DMS53 treated with DMSO at 0.1 percent for 48 hours (cell line): ENCODE measurements around the gene KCNJ3.

Experiments
- DNase-seq: peaks from one replicate; lab custom pipeline; 2025; ENCODE audit not compliant: unreplicated experiment; lab: John Stamatoyannopoulos, UW

KCNJ3 gene

GRCh38 chr2:154698296-154698720 lies at the start of gene KCNJ3:
Gene KCNJ3 (plus strand): TSS chr2:154698695. CDS start chr2:154698776, 81 bp downstream.
- DNase-seq, result peak; percentile 38

DNA sequence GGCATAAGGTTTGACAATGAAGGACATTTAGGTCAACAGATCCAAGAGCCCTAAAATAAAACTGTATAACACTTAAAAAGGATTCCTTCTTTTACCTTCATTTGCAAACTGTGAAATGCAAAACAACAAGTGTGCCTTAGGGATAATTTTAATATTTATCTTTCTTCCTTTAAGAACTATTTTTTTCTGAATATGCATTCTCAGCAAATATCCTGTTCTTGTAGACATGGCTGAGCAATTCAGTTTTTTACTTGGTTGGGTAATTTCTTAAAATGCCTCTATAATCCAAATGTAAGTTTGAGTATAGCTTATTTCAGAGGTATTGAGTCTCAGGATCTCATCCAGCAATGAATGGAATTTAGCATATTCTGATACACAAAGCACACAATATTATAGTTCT lies 43.0 kb upstream of the KCNJ3 start:
- no peak for DNase-seq

DNA sequence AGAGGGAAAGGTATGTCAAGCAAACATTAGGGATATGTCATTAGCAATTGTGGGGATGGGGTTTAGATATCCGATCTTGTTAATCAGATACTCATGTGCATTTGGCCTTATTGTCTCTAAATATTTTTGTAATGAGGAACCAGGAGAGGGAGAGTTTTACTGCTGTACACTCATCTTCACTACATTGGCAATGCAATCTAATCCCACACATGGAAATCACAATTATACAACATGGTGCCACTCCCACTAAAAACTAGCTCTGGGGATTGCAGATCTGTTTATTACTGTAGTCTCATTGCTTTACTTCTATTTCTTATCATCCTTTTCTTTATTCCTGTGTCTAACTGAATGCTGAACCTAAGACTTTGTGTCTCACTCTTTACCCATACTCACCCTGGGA lies 39.6 kb upstream of the KCNJ3 start:
- no peak for DNase-seq

GRCh38 chr2:154664248-154664647 lies 34.2 kb upstream of the KCNJ3 start:
- no peak for DNase-seq

GRCh38 chr2:154670083-154670482 lies 28.4 kb upstream of the KCNJ3 start:
- peak; percentile 15 for DNase-seq

DNA sequence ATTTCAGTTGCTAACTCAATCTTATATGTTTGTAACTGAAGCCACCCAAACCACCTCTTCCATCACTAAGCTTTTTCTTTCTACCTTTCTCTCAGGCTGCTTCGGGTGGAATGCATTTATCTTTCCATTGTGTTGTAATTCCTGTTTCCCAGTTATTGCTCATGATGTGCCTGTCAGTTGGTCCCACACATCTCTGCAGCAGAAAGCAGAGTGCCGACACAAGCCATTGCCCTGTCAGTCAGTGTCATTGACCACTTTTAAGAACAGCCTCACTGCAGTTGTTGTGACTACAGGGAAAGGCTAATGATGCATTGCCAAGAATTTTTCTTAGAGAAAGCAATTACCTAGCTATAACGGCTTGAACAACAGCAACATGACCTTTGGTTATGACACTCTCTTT lies 24.8 kb upstream of the KCNJ3 start:
- no peak for DNase-seq

- no peak for DNase-seq
Measured at GRCh38 chr2:154677401-154677800, 21.1 kb upstream of the KCNJ3 start.

DNA sequence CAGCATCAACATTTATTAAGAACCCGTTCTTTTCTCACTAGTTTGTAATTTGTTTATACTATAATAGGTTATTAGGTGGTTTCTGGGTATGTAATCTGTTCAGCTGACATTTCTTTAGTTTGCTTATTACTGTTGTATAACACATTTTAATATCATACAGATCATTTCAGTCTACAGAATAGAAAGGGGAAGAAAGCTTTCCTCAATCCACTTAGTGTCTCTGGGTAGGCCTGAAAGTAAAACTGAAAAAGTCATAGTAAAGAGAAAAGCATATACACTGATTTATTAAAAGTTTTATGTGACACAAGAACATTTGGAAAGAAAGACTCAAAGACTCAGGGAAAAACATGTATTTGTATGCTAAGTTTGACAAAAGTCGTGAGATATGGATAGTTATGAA lies 16.8 kb upstream of the KCNJ3 start:
- no peak for DNase-seq

- no peak for DNase-seq
Measured at GRCh38 chr2:154686162-154686561, 12.3 kb upstream of the KCNJ3 start.

DNA sequence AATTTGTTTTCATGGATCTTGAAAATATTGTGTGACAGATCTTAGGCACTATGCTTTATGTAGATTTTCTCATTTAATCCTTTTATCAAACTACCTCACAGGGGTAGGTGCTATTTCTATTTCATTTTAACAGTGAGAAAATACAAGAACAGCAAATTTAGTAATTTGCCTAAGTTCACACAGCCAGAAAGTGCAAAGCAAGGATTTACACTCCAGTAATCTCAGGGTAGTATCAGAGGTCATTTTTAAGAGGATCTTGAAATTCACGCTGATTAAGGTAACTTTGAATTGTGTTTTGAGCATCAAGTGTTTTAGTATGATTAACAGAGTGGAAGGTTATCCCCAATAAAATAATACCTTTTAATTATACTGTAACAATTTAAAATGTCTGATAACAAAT lies 10.1 kb upstream of the KCNJ3 start:
- no peak for DNase-seq

DNA sequence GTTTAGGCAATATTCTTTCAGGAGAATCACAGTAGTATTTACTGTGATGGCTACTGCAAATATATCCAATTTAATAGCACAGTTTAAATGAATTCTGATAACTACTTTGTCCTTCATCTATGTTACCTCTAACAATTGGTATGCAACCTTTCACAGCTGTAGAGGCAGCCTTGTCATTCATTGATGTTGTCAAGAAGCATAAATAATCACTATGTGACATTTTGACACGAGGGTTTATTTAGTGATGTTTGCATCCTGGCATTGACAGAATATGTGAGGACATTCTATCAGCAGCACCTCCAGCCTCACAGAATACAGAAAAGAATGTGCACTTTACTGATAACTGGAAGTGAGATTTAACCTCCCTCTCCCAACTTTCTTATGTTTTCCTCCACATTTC lies 9.3 kb upstream of the KCNJ3 start:
- DNase-seq, result no peak

DNA sequence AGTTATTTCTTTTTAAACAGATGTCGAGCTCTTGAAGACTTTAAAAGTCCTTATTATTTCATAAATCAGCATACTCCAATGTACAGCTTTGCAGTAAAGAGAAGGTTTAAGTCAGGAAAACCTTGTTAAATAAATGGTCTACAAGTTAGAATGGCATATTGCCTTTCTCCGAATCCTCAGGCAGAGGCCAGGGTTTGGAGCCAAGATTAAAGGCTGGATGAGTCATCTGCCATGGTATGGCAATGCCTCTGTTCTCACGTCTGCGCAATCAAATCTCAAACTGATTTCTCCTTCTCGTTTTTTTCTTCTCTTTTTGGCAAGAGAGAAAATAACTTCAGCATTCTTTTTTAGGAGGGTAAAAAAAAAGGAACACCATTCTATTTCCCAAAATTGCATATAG lies 5.6 kb upstream of the KCNJ3 start:
- DNase-seq, result no peak

GRCh38 chr2:154693741-154694340 lies 4.7 kb upstream of the KCNJ3 start:
- DNase-seq, result no peak

- DNase-seq, result no peak
Measured at GRCh38 chr2:154694881-154695280, 3.6 kb upstream of the KCNJ3 start.

DNA sequence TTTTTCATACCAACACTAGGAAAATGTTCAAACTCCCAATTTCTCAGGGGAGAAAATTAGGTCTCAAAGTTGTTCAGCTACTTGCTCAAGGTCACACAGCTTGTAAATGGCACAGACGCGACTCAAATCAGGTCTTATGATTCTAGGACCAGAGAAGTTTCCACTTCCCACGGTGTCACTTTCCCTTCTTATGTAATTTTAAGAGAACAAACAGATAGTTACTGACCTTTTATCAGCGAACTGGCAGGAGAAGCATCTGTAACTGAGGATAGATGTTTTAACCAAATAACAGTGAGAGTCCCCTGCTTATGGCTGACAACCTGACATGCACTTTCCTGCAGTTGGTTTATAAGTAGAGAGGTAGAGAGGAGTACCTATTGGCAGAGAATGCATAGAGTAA lies 2.1 kb upstream of the KCNJ3 start:
- DNase-seq, result no peak

- DNase-seq, result no peak
Measured at GRCh38 chr2:154696810-154697417, 1.6 kb upstream of the KCNJ3 start.

DNA sequence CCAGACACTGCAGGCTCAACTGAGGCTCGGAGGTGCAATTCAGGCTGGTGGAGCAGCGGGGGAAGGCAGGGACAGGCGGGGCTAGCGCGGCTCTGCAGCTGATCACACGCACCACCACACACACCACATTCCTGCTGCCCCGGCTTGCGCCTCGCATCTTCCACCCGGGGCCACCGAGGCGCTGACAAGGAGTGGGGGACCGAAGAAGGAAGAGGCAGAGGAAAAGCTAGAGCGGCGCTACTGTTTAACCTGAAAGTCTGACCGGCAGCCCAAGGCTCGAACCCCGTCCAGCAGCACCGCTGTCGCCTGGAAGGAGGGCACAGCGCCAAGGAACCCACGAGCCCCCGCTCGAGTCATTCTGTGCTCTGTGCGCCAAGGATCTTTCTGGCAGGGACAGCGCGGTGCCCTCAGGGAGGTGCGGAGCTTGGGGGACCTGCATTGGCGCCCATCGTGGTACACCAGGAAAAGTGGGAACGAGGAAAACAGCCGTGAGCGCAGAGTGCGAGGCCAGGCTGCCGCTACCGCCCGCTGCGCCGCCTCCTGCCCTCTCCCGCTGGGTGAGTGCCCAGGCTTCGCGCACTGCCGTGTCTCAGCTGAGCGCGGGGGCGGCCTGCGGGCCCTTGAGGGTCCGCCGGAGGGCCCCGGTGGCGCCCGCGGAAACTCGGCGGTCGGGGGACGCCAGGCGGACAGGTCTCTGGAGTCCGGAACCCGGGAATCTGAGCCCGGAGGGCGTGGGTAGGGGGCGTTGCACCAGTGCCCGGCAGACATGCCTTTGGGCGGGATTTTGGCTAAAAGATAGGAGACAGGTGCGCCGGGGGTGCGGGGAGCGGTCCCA lies 860 bp upstream of the KCNJ3 start:
- DNase-seq, result peak; percentile 21

DNA sequence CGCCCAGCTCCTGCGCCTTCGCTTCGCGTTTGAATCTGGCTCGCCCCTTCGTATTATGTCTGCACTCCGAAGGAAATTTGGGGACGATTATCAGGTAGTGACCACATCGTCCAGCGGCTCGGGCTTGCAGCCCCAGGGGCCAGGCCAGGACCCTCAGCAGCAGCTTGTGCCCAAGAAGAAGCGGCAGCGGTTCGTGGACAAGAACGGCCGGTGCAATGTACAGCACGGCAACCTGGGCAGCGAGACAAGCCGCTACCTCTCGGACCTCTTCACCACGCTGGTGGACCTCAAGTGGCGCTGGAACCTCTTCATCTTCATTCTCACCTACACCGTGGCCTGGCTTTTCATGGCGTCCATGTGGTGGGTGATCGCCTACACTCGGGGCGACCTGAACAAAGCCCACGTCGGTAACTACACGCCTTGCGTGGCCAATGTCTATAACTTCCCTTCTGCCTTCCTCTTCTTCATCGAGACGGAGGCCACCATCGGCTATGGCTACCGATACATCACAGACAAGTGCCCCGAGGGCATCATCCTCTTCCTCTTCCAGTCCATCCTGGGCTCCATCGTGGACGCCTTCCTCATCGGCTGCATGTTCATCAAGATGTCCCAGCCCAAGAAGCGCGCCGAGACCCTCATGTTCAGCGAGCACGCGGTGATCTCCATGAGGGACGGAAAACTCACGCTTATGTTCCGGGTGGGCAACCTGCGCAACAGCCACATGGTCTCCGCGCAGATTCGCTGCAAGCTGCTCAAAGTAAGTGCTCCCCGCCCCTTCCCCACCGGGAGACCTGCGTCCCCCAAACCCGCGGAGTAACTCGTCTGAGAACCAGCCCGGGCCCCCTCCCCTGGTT lies 453 bp downstream of the KCNJ3 start:
- DNase-seq, result peak; percentile 48

- peak; percentile 61 for DNase-seq
Measured at GRCh38 chr2:154699575-154699930, 1.1 kb downstream of the KCNJ3 start.

DNA sequence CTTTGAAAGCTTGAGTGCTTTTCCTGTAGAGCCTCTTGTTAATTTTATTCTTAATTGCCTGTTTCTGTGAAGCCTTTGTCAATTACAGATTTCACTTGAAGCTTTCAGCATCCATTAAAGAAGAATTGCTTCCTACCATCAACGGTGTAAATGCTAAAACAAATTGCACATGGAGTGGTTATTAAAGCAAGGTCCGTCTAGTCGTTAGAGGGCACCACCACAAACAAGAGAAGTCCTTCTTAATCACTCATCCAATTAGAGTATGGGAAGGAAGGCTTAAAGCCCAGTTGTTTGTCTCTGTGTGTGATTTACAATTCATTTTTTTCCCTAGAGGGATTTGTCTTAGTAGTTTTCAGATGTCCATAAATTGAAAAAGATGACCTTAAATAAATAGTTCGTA lies 1.6 kb downstream of the KCNJ3 start:
- no peak for DNase-seq

- DNase-seq, result no peak
Measured at GRCh38 chr2:154704991-154705390, 6.5 kb downstream of the KCNJ3 start.
